Spleen (tissue), 11 donors: ENCODE data around the gene ATXN10. TPM values are rescaled to one million over a fixed set of nuclear protein-coding genes. Genes with fewer than 3 reads are reported as not detected.

ENCODE experiments used
- DNase-seq: peaks from one replicate; pipeline ENCODE4 v3.0.0-alpha.2; 2020
- H3K27ac ChIP-seq, 8 donors: fragments of 200-600 bp; sonication (generic) in 7 of 8; 1 replicate in 4 of 8; 2 replicates in 4 of 8; pipeline versions ENCODE4 v1.5.0 to v1.8.0; 2016 to 2021; ENCODE audit warnings: inconsistent platforms in 4 of 8, mild to moderate bottlenecking in 4 of 8, moderate library complexity in 1 of 8
- H3K27me3 ChIP-seq, 7 donors: fragments of 200-600 bp; sonication (generic) in 6 of 7; replicated peaks in 1 of 7; 1 replicate in 4 of 7; 2 replicates in 3 of 7; pipeline versions ENCODE4 v1.5.0 to v1.8.0; 2016 to 2021; ENCODE audit warnings: inconsistent platforms in 3 of 7, mild to moderate bottlenecking in 1 of 7
- H3K36me3 ChIP-seq, 6 donors: fragments of 200-600 bp; sonication (generic) in 5 of 6; 1 replicate in 4 of 6; 2 replicates in 2 of 6; pipeline versions ENCODE4 v1.5.0 to v1.8.0; 2016 to 2021; ENCODE audit warnings: inconsistent platforms in 2 of 6
- H3K4me1 ChIP-seq, 6 donors: fragments of 200-600 bp; sonication (generic) in 5 of 6; 1 replicate in 3 of 6; 2 replicates in 3 of 6; pipeline versions ENCODE4 v1.5.0 to v1.8.0; 2016 to 2021; ENCODE audit warnings: inconsistent platforms in 3 of 6
- H3K4me3 ChIP-seq, 8 donors: fragments of 200-600 bp; sonication (generic) in 7 of 8; 1 replicate in 4 of 8; 2 replicates in 4 of 8; pipeline versions ENCODE4 v1.5.0 to v1.8.0; 2016 to 2021; ENCODE audit warnings: inconsistent platforms in 4 of 8, mild to moderate bottlenecking in 4 of 8, moderate library complexity in 2 of 8
- H3K9me3 ChIP-seq, 8 donors: fragments of 200-600 bp; sonication (generic) in 7 of 8; 1 replicate in 4 of 8; 2 replicates in 4 of 8; pipeline versions ENCODE4 v1.5.0 to v1.8.0; 2016 to 2021; ENCODE audit warnings: inconsistent platforms in 4 of 8
- CTCF ChIP-seq, 11 experiments: fragments of 200-600 bp in 7 of 11; fragments of 450-650 bp in 4 of 11; sonication (generic) in 4 of 11; IDR thresholded peaks in 8 of 11; conservative IDR thresholded peaks in 3 of 11; 1 replicate in 7 of 11; 2 replicates in 4 of 11; pipeline versions ENCODE4 v1.4.0 to v1.8.0; 2016 to 2021; ENCODE audit warnings: antibody characterized with exemption in 11 of 11, inconsistent platforms in 4 of 11, mild to moderate bottlenecking in 1 of 11
- POLR2A ChIP-seq, 3 donors: fragments of 450-650 bp; IDR thresholded peaks; one replicate each; pipeline ENCODE4 v1.5.1; 2017; ENCODE audit warnings: antibody characterized with exemption in 3 of 3, mild to moderate bottlenecking in 1 of 3
- POLR2AphosphoS5 ChIP-seq, 3 donors: sonication (generic); formaldehyde crosslinking; IDR thresholded peaks; one replicate each; pipeline ENCODE4 v1.5.1; 2017; ENCODE audit warnings: antibody characterized with exemption in 3 of 3
- WGBS, 5 donors: extraction: QIAGEN DNeasy Blood & Tissue Kit in 3 of 5; methylation state at CpG; one replicate each; pipeline versions ENCODE4 v1.1.5 to v1.1.7; 2013 to 2018; 5-methylcytosine and 5-hydroxymethylcytosine counted together
- intact Hi-C: fragments of 100-400 bp; cut with DNase I; formaldehyde crosslinking; loops from one replicate; pipeline ENCODE4 v1.15.0; 2023; ENCODE audit warnings: low total_unique reads
- polyA plus RNA-seq, 3 donors: library from polyadenylated mRNA; stranded (reverse); fragments of 200-250 nt; gene quantifications; one replicate each; pipeline ENCODE4 v1.2.1, GENCODE V29; 2013
- total RNA-seq, 7 donors: library from RNA; depleted of rRNA in 3 of 7; stranded (reverse); fragments of >200 nt in 3 of 7; fragmentation: NEBNext Ultra II Directional in 4 of 7; extraction: Animal tissue kit (Norgen Biotek cat#: 25700) in 4 of 7; gene quantifications; one replicate each; pipeline versions ENCODE4 v1.1.0 to v1.2.1, GENCODE V29; 2016 to 2021
- donor health status: healthy with polysubstance abuse.
- donor health status: DM: no; HTN: no; CAD: no; lungs with moderate emphysema.
- donor health status: DM: no; HTN: no; CAD: no.
- donor health status: Bipolar disorder and iron deficiency.
- donor health status: healthy.
- donor health status: DM: no; HTN: no; CAD: no.
- donor health status: DM: yes; HTN: yes; CAD: no.

Gene ATXN10
- total and polyA plus RNA-seq, 10 donors: 46.1 to 119 (median 84.6) TPM

GRCh38 chr22:45717789-45718188, 46.2 kb downstream of the ATXN10 start:
- no peaks in the 10 kb centered on the region for H3K4me1 ChIP-seq
- intact Hi-C loops: no loop called here
- no peak for TF ChIP-seq POLR2A (IDR thresholded peaks at IDR 0.05)
- no peak for TF ChIP-seq CTCF (IDR thresholded peaks at IDR 0.05 in 8 of 11, conservative IDR thresholded peaks at IDR 0.05 in 3 of 11)
- no peak for TF ChIP-seq POLR2AphosphoS5 (IDR thresholded peaks at IDR 0.05)
- WGBS, 5 donors: 94 to 98% (median 95%) methylated on average over 1 of the region's 1 CpG
- DNase-seq: no peak
- H3K36me3 ChIP-seq: peaks cover 0 to 84% (median 7%) of the 10 kb centered on the region in 6 donors
- no peaks in the 10 kb centered on the region for H3K27me3 ChIP-seq
- no peak overlapping the region for H3K27ac ChIP-seq
- H3K9me3 ChIP-seq: no peaks in the 10 kb centered on the region
- no peak overlapping the region for H3K4me3 ChIP-seq

GRCh38 chr22:45718391-45718790, 46.8 kb downstream of the ATXN10 start:
- Histone ChIP-seq H3K9me3 (no peaks in the 10 kb centered on the region), H3K4me3 (no peak overlapping the region), H3K4me1 (no peaks in the 10 kb centered on the region), H3K27ac (no peak overlapping the region), H3K36me3 (peaks cover 0 to 84% (median 7%) of the 10 kb centered on the region in 6 donors), H3K27me3 (no peaks in the 10 kb centered on the region)
- WGBS, 5 donors: 92 to 95% (median 93%) methylated on average over 4 of the region's 4 CpGs
- intact Hi-C loops: no loop called here
- TF ChIP-seq POLR2A (IDR thresholded peaks at IDR 0.05) (no peak), CTCF (IDR thresholded peaks at IDR 0.05 in 8 of 11, conservative IDR thresholded peaks at IDR 0.05 in 3 of 11) (no peak), POLR2AphosphoS5 (IDR thresholded peaks at IDR 0.05) (no peak)
- DNase-seq: no peak

- Histone ChIP-seq H3K27ac (no peak overlapping the region), H3K4me3 (no peak overlapping the region), H3K4me1 (peaks cover 0 to 3% (median 0%) of the 10 kb centered on the region in 6 donors), H3K9me3 (no peaks in the 10 kb centered on the region), H3K36me3 (peaks cover 0 to 68% (median 7%) of the 10 kb centered on the region in 6 donors), H3K27me3 (no peaks in the 10 kb centered on the region)
- 89 to 97% (median 95%) methylated on average over 5 of the region's 5 CpGs for WGBS, 5 donors
- TF ChIP-seq CTCF (IDR thresholded peaks at IDR 0.05 in 8 of 11, conservative IDR thresholded peaks at IDR 0.05 in 3 of 11): no peak
- TF ChIP-seq POLR2AphosphoS5 (IDR thresholded peaks at IDR 0.05): no peak
- no peak for TF ChIP-seq POLR2A (IDR thresholded peaks at IDR 0.05)
- no peak for DNase-seq
- intact Hi-C loops: no loop called here
Observed at GRCh38 chr22:45720839-45721378, 49.3 kb downstream of the ATXN10 start.

- Histone ChIP-seq H3K4me3 (no peak overlapping the region), H3K36me3 (peaks cover 0 to 61% (median 7%) of the 10 kb centered on the region in 6 donors), H3K27ac (no peak overlapping the region), H3K9me3 (no peaks in the 10 kb centered on the region), H3K4me1 (peaks cover 0 to 3% (median 0%) of the 10 kb centered on the region in 6 donors), H3K27me3 (no peaks in the 10 kb centered on the region)
- no peak for DNase-seq
- intact Hi-C loops: no loop called here
- TF ChIP-seq POLR2AphosphoS5 (IDR thresholded peaks at IDR 0.05) (no peak), POLR2A (IDR thresholded peaks at IDR 0.05) (no peak), CTCF (IDR thresholded peaks at IDR 0.05 in 8 of 11, conservative IDR thresholded peaks at IDR 0.05 in 3 of 11) (no peak)
- WGBS, 5 donors: 77 to 92% (median 81%) methylated on average over 2 of the region's 2 CpGs
Observed at GRCh38 chr22:45722006-45722405, 50.4 kb downstream of the ATXN10 start.
